B cell (primary cell): ENCODE data around the gene MAD1L1. TPM values are rescaled to one million over a fixed set of nuclear protein-coding genes. Genes with fewer than 3 reads are reported as not detected.

ENCODE experiments used
- ATAC-seq: fragments of 200-7000 bp; cut with Tn5 transposase; one replicate; pipeline ENCODE4 v1.10.0; 2021; ENCODE audit warnings: low read depth, mild to moderate bottlenecking, moderate number of reproducible peaks, moderate library complexity
- CTCF ChIA-PET: fragments of 350-600 bp; sonication (Branson Sonifier 250); formaldehyde crosslinking; loops from one replicate; lab custom pipeline; 2021; ENCODE audit warnings: antibody characterized with exemption, inconsistent platforms; lab: Charles Lee
- POLR2A ChIA-PET: fragments of 350-600 bp; sonication (Branson Sonifier 250); formaldehyde crosslinking; loops from one replicate; lab custom pipeline; 2021; ENCODE audit warnings: antibody characterized with exemption; lab: Charles Lee
- DNase-seq: peaks from one replicate; pipeline ENCODE4 v3.0.0; 2013
- H2AFZ ChIP-seq: 2 replicates; pipeline ENCODE4 v1.6.1; 2012; ENCODE audit warnings: mild to moderate bottlenecking, low read depth, low read length; ENCODE audit not compliant: insufficient read depth, poor library complexity, severe bottlenecking
- H3K27ac ChIP-seq, 2 donors: 1 replicate in 1 of 2; 2 replicates in 1 of 2; pipeline ENCODE4 v1.5.1; 2012 to 2013; ENCODE audit warnings: low read length in 2 of 2, mild to moderate bottlenecking in 2 of 2, moderate library complexity in 1 of 2
- H3K27me3 ChIP-seq, 4 experiments: fragments of 200-600 bp in 1 of 4; sonication (generic) in 1 of 4; replicated peaks in 1 of 4; 1 replicate in 2 of 4; 2 replicates in 2 of 4; pipeline versions ENCODE4 v1.6.1 to v1.7.0; 2013 to 2016; ENCODE audit warnings: low read length in 3 of 4, mild to moderate bottlenecking in 2 of 4, mixed read lengths in 1 of 4, moderate library complexity in 1 of 4; ENCODE audit not compliant: insufficient read depth in 4 of 4, control insufficient read depth in 3 of 4; ENCODE audit errors: control extremely low read depth in 1 of 4
- H3K36me3 ChIP-seq, 2 experiments: replicated peaks in 1 of 2; 1 replicate in 1 of 2; 2 replicates in 1 of 2; pipeline versions ENCODE4 v1.6.1 to v1.7.1; 2013; ENCODE audit warnings: low read length in 1 of 2; ENCODE audit not compliant: insufficient read depth in 2 of 2, control insufficient read depth in 1 of 2; ENCODE audit errors: control extremely low read depth in 1 of 2, extremely low read depth in 1 of 2
- H3K4me1 ChIP-seq, 2 donors: fragments of 200-600 bp in 1 of 2; sonication (generic) in 1 of 2; 1 replicate in 1 of 2; 2 replicates in 1 of 2; pipeline versions ENCODE4 v1.5.1 to v1.6.1; 2013 to 2017; ENCODE audit warnings: low read length in 2 of 2; ENCODE audit not compliant: control insufficient read depth in 2 of 2, insufficient read depth in 2 of 2
- H3K4me2 ChIP-seq: replicated peaks from 2 replicates; pipeline ENCODE3; 2012; ENCODE audit warnings: mild to moderate bottlenecking, low read depth, low read length; ENCODE audit not compliant: poor library complexity, severe bottlenecking
- H3K4me3 ChIP-seq, 5 experiments: fragments of 200-600 bp in 1 of 5; sonication (generic) in 1 of 5; 1 replicate in 3 of 5; 2 replicates in 2 of 5; pipeline versions ENCODE4 v1.5.1 to v1.7.0; 2011 to 2016; ENCODE audit warnings: low read length in 4 of 5, mild to moderate bottlenecking in 4 of 5, low read depth in 2 of 5, control low read depth in 1 of 5, moderate library complexity in 1 of 5; ENCODE audit not compliant: insufficient read depth in 1 of 5; ENCODE audit errors: control extremely low read depth in 1 of 5, extremely low read depth in 1 of 5
- H3K79me2 ChIP-seq: fragments of 200-600 bp; sonication (generic); one replicate; pipeline ENCODE4 v1.6.0; 2016; ENCODE audit warnings: low read length; ENCODE audit not compliant: control insufficient read depth, insufficient read depth
- H3K9ac ChIP-seq: fragments of 200-600 bp; sonication (generic); 2 replicates; pipeline ENCODE4 v1.6.1; 2017; ENCODE audit warnings: mild to moderate bottlenecking, low read length, moderate library complexity
- H3K9me3 ChIP-seq, 3 donors: one replicate each; pipeline versions ENCODE4 v1.6.1 to v1.7.1; 2013; ENCODE audit warnings: low read length in 2 of 3; ENCODE audit not compliant: control insufficient read depth in 2 of 3, insufficient read depth in 1 of 3; ENCODE audit errors: control extremely low read depth in 1 of 3
- H4K20me1 ChIP-seq: 2 replicates; pipeline ENCODE4 v1.6.0; 2012; ENCODE audit warnings: mild to moderate bottlenecking, low read length; ENCODE audit not compliant: insufficient read depth, control insufficient read depth, poor library complexity, severe bottlenecking
- H3K27ac Mint-ChIP-seq: one replicate; pipeline ENCODE4 v1.8.0; 2021; ENCODE audit warnings: mixed read lengths
- H3K27me3 Mint-ChIP-seq: one replicate; pipeline ENCODE4 v1.8.0; 2021; ENCODE audit warnings: mixed read lengths
- H3K4me1 Mint-ChIP-seq: one replicate; pipeline ENCODE4 v1.8.0; 2021; ENCODE audit warnings: mixed read lengths
- H3K4me3 Mint-ChIP-seq: one replicate; pipeline ENCODE4 v1.8.0; 2021; ENCODE audit warnings: mixed read lengths
- H3K9me3 Mint-ChIP-seq: one replicate; pipeline ENCODE4 v1.8.0; 2022; ENCODE audit warnings: mixed read lengths; ENCODE audit not compliant: insufficient read depth
- EZH2 ChIP-seq: IDR thresholded peaks from 2 replicates; pipeline ENCODE4 v1.6.1; 2012; ENCODE audit warnings: borderline replicate concordance, low read depth, mild to moderate bottlenecking, moderate library complexity, low read length; ENCODE audit not compliant: insufficient read depth, poor library complexity, severe bottlenecking
- WGBS: methylation state at CpG from one replicate; pipeline ENCODE4 v1.1.5; 2013; ENCODE audit warnings: missing lambda C conversion rate; ENCODE audit not compliant: insufficient coverage; 5-methylcytosine and 5-hydroxymethylcytosine counted together
- intact Hi-C: fragments of 100-400 bp; cut with micrococcal nuclease; formaldehyde crosslinking; loops from one replicate; pipeline ENCODE4 v1.10.0; 2022
- polyA plus RNA-seq: library from polyadenylated mRNA; depleted of rRNA; stranded (reverse); fragments of >200 nt; gene quantifications from 2 replicates; pipeline ENCODE4 v1.2.3, GENCODE V29; 2012
- total RNA-seq, 2 donors: library from RNA; stranded (reverse); fragments of 120-200 nt in 1 of 2; gene quantifications; 1 replicate in 1 of 2; 2 replicates in 1 of 2; pipeline versions ENCODE4 v1.2.3 to v1.2.4, GENCODE V29; 2013 to 2022
- TF ChIP-seq, protein P1 (sequence below): fragments of 200-600 bp; IDR thresholded peaks from one replicate; pipeline ENCODE4 v1.8.0; 2022; ENCODE audit warnings: antibody characterized with exemption, mild to moderate bottlenecking

The MAD1L1 gene
- total and polyA plus RNA-seq, 2 donors (not counting 1 experiment from before 2014, with no cell fraction given): 86.7 to 110 TPM

DNA sequence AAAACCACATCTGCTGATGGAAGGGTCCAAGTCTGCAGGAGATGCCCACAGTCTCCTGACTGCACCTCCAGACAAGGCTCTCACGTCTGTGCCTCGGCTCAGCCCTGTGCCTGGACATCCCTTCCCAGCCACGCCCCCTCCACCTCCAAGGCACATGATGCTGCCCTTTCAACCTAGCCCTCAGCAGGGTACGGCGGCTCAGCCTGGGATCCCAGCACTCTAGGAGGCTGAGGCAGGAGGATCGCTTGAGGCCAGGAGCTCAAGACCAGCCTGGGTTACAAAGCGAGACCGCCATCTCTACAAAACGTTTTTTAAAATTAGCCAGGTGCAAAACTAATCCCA, 14.3 kb downstream of the MAD1L1 start:
- 94% methylated on average over 9 of the region's 9 CpGs for WGBS
- TF ChIP-seq, protein P1, sequence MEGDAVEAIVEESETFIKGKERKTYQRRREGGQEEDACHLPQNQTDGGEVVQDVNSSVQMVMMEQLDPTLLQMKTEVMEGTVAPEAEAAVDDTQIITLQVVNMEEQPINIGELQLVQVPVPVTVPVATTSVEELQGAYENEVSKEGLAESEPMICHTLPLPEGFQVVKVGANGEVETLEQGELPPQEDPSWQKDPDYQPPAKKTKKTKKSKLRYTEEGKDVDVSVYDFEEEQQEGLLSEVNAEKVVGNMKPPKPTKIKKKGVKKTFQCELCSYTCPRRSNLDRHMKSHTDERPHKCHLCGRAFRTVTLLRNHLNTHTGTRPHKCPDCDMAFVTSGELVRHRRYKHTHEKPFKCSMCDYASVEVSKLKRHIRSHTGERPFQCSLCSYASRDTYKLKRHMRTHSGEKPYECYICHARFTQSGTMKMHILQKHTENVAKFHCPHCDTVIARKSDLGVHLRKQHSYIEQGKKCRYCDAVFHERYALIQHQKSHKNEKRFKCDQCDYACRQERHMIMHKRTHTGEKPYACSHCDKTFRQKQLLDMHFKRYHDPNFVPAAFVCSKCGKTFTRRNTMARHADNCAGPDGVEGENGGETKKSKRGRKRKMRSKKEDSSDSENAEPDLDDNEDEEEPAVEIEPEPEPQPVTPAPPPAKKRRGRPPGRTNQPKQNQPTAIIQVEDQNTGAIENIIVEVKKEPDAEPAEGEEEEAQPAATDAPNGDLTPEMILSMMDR: no peak
- TF ChIP-seq EZH2: no peak
- no peak overlapping the region for H3K4me3 ChIP-seq
- ChIA-PET CTCF (no interaction called here), POLR2A (no interaction called here)
- H3K9me3 ChIP-seq: no peaks in the 10 kb centered on the region
- H3K27me3 ChIP-seq: no peaks in the 10 kb centered on the region
- Mint-ChIP-seq H3K27me3 (no peaks in the 10 kb centered on the region), H3K27ac (no peak overlapping the region), H3K4me3 (no peak overlapping the region), H3K4me1 (no peaks in the 10 kb centered on the region), H3K9me3 (no peaks in the 10 kb centered on the region)
- H3K9ac ChIP-seq: no peak overlapping the region
- no peak overlapping the region for H2AFZ ChIP-seq
- DNase-seq (no peak), ATAC-seq (no peak)
- H4K20me1 ChIP-seq: no peaks in the 10 kb centered on the region
- H3K36me3 ChIP-seq: peaks cover 0 to 70% of the 10 kb centered on the region in 2 experiments
- H3K27ac ChIP-seq: no peak overlapping the region
- peaks cover 14% of the 10 kb centered on the region for H3K79me2 ChIP-seq
- no peaks in the 10 kb centered on the region for H3K4me1 ChIP-seq
- H3K4me2 ChIP-seq: no peak overlapping the region
- intact Hi-C loops: no loop called here

DNA sequence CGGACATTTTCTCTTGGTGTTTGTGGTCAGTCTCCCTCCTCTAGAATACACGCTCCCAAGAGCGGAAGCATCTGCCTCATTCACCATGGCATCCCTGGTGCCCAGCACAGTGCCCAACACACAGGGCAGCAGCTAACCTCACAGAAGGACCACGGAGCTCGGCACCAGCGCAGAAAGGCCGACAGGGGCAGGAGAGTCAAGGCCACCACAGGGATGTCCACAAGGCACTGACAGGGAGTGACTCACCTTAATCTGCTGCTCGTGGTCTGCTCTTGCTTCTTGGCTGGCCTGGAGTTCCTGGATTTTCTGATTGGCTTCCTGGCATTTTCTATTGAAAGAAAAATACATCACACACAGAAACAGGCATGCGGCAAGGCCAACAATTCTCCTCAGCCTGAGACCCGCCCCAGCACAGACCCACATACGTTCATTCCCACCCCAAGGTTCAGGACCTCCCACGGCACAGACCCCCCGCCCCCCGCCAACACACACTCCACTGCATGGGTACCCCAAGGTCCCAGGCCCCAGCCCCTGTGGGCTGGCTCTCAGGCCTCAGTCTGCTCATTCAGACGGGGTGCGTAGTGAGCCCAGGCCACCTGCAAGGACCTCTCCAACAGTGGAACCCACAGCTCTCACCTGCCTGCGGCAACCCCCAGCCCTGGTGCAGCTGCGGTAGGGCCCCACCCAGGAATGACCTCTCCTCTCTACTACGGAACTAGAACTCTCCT, 14.9 kb downstream of the MAD1L1 start:
- Histone ChIP-seq H3K27me3 (no peaks in the 10 kb centered on the region), H3K4me1 (no peaks in the 10 kb centered on the region), H3K79me2 (peaks cover 13% of the 10 kb centered on the region), H3K9me3 (peaks cover 0 to 2% (median 0%) of the 10 kb centered on the region in 3 donors), H2AFZ (no peak overlapping the region), H3K27ac (no peak overlapping the region), H3K9ac (no peak overlapping the region), H3K36me3 (peaks cover 0 to 67% of the 10 kb centered on the region in 2 experiments), H3K4me3 (no peak overlapping the region), H4K20me1 (no peaks in the 10 kb centered on the region), H3K4me2 (no peak overlapping the region)
- no peak for DNase-seq
- intact Hi-C loops: no loop called here
- Mint-ChIP-seq H3K4me3 (no peak overlapping the region), H3K4me1 (no peaks in the 10 kb centered on the region), H3K27ac (no peak overlapping the region), H3K9me3 (no peaks in the 10 kb centered on the region), H3K27me3 (no peaks in the 10 kb centered on the region)
- no peak for ATAC-seq
- TF ChIP-seq, protein P1: no peak
- TF ChIP-seq EZH2: no peak
- ChIA-PET POLR2A (no interaction called here), CTCF (interaction anchor here (0.5 to 1.4 kb wide), 3 partner anchors 14 to 131 kb away, joined by 3 to 5 read pairs (median 4); no protein-coding TSS in a partner anchor)
- WGBS: 98% methylated on average over 17 of the region's 19 CpGs
